Uterus (tissue), 4 donors: ENCODE results near the gene ERC2. TPM values are rescaled to one million over a fixed set of nuclear protein-coding genes. Genes with fewer than 3 reads are reported as not detected.

ENCODE experiments used
- DNase-seq, 2 donors: peaks; one replicate each; pipeline ENCODE4 v3.0.0-alpha.2; 2019 to 2020
- H3K27ac ChIP-seq, 2 donors: fragments of 200-600 bp; sonication (generic); 1 replicate in 1 of 2; 2 replicates in 1 of 2; pipeline ENCODE4 v1.5.1; 2016 to 2018
- H3K27me3 ChIP-seq, 2 donors: fragments of 200-600 bp; sonication (generic); one replicate each; pipeline ENCODE4 v1.5.1; 2018 to 2019; ENCODE audit warnings: control low read depth in 1 of 2
- H3K36me3 ChIP-seq, 2 donors: fragments of 200-600 bp; sonication (generic); one replicate each; pipeline ENCODE4 v1.5.1; 2019; ENCODE audit warnings: control low read depth in 1 of 2
- H3K4me1 ChIP-seq, 2 donors: fragments of 200-600 bp; sonication (generic); one replicate each; pipeline ENCODE4 v1.5.1; 2018 to 2019; ENCODE audit warnings: control low read depth in 1 of 2
- H3K4me3 ChIP-seq, 2 donors: fragments of 200-600 bp; sonication (generic); 1 replicate in 1 of 2; 2 replicates in 1 of 2; pipeline ENCODE4 v1.5.1; 2018 to 2019; ENCODE audit warnings: mild to moderate bottlenecking in 1 of 2
- H3K9me3 ChIP-seq, 2 donors: fragments of 200-600 bp; sonication (generic); one replicate each; pipeline ENCODE4 v1.5.1; 2019; ENCODE audit warnings: control low read depth in 1 of 2
- CTCF ChIP-seq, 4 experiments: fragments of 200-600 bp in 2 of 4; fragments of 450-650 bp in 2 of 4; sonication (generic) in 2 of 4; IDR thresholded peaks; one replicate each; pipeline ENCODE4 v1.5.1; 2016 to 2019; ENCODE audit warnings: antibody characterized with exemption in 4 of 4, mild to moderate bottlenecking in 2 of 4, moderate library complexity in 1 of 4
- POLR2A ChIP-seq, 2 donors: fragments of 450-650 bp; IDR thresholded peaks; one replicate each; pipeline ENCODE4 v1.6.1; 2016; ENCODE audit warnings: antibody characterized with exemption in 2 of 2, mild to moderate bottlenecking in 1 of 2, moderate library complexity in 1 of 2
- intact Hi-C: fragments of 100-400 bp; cut with DNase I; formaldehyde crosslinking; loops from one replicate; pipeline ENCODE4 v1.15.1; 2023; ENCODE audit warnings: low total_unique reads
- total RNA-seq, 4 donors: library from RNA; depleted of rRNA in 3 of 4; stranded (reverse); fragments of >200 nt in 3 of 4; gene quantifications; one replicate each; pipeline versions ENCODE4 v1.1.0 to v1.2.4, GENCODE V29; 2014 to 2023
- donor health status: DM: yes; HTN: yes; CAD: no.

The ERC2 gene
- total RNA-seq, 4 donors from 2014 or later, result 1.7 to 5.5 TPM; not detected in 2

- no peak overlapping the region for H3K27ac ChIP-seq
- no peaks in the 10 kb centered on the region for H3K27me3 ChIP-seq
- H3K9me3 ChIP-seq, result no peaks in the 10 kb centered on the region
- intact Hi-C loops, result no loop called here
- no peaks in the 10 kb centered on the region for H3K4me1 ChIP-seq
- no peak for DNase-seq
- TF ChIP-seq POLR2A (IDR thresholded peaks at IDR 0.05) (no peak), CTCF (IDR thresholded peaks at IDR 0.05) (no peak)
- no peaks in the 10 kb centered on the region for H3K36me3 ChIP-seq
- H3K4me3 ChIP-seq, result no peak overlapping the region
These were observed 672.5 kb downstream of the ERC2 start for GRCh38 chr3:55795746-55796145.

- intact Hi-C loops, result no loop called here
- H3K4me3 ChIP-seq, result no peak overlapping the region
- no peaks in the 10 kb centered on the region for H3K27me3 ChIP-seq
- DNase-seq, result no peak
- H3K27ac ChIP-seq, result no peak overlapping the region
- no peaks in the 10 kb centered on the region for H3K4me1 ChIP-seq
- no peaks in the 10 kb centered on the region for H3K36me3 ChIP-seq
- no peak for TF ChIP-seq POLR2A (IDR thresholded peaks at IDR 0.05)
- TF ChIP-seq CTCF (IDR thresholded peaks at IDR 0.05), result no peak
- no peaks in the 10 kb centered on the region for H3K9me3 ChIP-seq
These were observed 673.0 kb downstream of the ERC2 start for GRCh38 chr3:55795296-55795695.

- DNase-seq, result no peak
- no peaks in the 10 kb centered on the region for H3K27me3 ChIP-seq
- H3K4me3 ChIP-seq, result no peak overlapping the region
- no peak for TF ChIP-seq POLR2A (IDR thresholded peaks at IDR 0.05)
- no peak for TF ChIP-seq CTCF (IDR thresholded peaks at IDR 0.05)
- H3K4me1 ChIP-seq, result no peaks in the 10 kb centered on the region
- H3K27ac ChIP-seq, result no peak overlapping the region
- H3K36me3 ChIP-seq, result no peaks in the 10 kb centered on the region
- no peaks in the 10 kb centered on the region for H3K9me3 ChIP-seq
- intact Hi-C loops, result no loop called here
These were observed 675.5 kb downstream of the ERC2 start for GRCh38 chr3:55792742-55793141.

- Histone ChIP-seq H3K27ac (no peak overlapping the region), H3K4me1 (no peaks in the 10 kb centered on the region), H3K9me3 (no peaks in the 10 kb centered on the region), H3K36me3 (no peaks in the 10 kb centered on the region), H3K4me3 (no peak overlapping the region), H3K27me3 (no peaks in the 10 kb centered on the region)
- DNase-seq, result no peak
- intact Hi-C loops, result no loop called here
- no peak for TF ChIP-seq POLR2A (IDR thresholded peaks at IDR 0.05)
- TF ChIP-seq CTCF (IDR thresholded peaks at IDR 0.05), result no peak
These were observed 676.3 kb downstream of the ERC2 start for GRCh38 chr3:55792009-55792408.

- Histone ChIP-seq H3K27me3 (no peaks in the 10 kb centered on the region), H3K36me3 (no peaks in the 10 kb centered on the region), H3K4me1 (no peaks in the 10 kb centered on the region), H3K27ac (no peak overlapping the region), H3K9me3 (no peaks in the 10 kb centered on the region), H3K4me3 (no peak overlapping the region)
- DNase-seq, result no peak
- intact Hi-C loops, result no loop called here
- TF ChIP-seq CTCF (IDR thresholded peaks at IDR 0.05) (no peak), POLR2A (IDR thresholded peaks at IDR 0.05) (no peak)
These were observed 677.5 kb downstream of the ERC2 start for GRCh38 chr3:55790596-55791350.
